Fibroblast of skin of abdomen (primary cell): ENCODE data around the gene TAF6.
A peak's percentile ranks its signal among the peaks of the same experiment; 100 is the strongest.

Experiments used
- DNase-seq: peaks from one replicate; pipeline ENCODE4 v3.0.0-alpha.2; 2013

TAF6 gene

GRCh38 chr7:100120733-100121036 lies 1.5 kb upstream of the TAF6 start:
- DNase-seq, result no peak

DNA sequence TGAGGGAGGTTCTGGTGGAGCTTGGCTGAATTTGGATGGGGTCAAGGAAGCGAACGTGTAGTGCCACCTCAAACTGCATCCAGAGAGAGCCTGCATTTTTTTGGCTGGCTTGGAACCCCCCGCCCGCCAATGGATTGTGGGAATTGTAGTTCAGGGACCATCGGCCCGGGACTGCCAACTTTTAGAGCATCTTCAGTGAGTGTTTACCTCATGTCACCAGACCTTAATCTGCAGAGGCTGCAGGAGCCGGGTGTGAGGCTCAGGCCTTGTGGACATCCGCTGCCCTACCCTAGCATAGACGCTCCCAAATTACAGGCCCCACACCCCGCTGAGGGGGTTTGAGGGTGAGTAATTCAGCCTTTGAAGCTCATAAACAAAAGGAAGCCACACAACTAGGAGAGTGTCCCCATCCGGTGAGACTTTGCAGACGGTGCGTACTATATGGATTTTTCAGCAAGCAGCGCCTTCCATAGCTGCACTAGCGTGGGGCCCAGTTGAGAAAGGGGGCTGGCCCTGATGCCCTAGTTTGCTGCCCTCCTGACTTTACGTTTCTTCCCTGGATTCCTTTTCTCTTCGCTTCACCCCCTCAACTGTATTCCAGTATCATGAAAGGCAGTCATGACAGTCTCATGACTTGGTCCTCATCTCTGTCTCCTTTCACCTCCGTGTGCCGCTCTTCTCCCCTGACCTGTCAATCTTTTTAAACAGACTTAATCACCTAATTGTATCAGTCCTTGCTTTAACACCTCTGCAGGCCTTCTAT lies 993 bp upstream of the TAF6 start:
- DNase-seq, result peak; percentile 64

DNA sequence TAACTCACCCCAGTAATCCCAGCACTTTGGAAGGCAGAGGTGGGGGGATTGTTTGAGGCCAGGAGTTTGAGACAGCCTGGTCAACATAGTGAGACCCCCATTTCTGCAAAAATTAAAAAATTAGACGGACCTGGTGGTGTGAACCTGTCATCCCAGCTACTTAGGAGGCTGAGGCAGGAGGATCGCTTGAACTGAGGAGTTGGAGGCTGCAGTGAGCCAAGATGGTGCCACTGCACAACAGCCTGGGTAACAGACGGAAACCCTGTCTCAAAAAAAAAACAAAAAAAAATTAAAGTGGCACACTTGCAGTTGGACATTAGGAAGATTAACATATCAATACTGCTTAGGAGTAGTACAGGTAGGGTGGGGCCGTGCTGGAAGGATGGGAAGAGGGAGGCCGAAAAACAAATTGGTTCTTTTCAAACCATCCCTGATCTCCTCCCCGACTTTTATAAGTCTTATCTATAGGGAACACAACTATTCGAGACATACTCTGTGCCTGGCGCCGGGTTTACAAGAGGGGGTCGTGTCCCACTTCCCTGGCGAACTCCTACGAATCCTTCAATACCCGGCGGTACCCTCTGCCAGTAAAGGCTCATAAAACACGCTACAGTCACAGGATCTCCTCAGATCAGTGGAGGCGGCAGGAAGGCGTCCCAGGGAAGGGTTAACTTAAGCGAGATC lies 628 bp downstream of the TAF6 start:
- no peak for DNase-seq

DNA sequence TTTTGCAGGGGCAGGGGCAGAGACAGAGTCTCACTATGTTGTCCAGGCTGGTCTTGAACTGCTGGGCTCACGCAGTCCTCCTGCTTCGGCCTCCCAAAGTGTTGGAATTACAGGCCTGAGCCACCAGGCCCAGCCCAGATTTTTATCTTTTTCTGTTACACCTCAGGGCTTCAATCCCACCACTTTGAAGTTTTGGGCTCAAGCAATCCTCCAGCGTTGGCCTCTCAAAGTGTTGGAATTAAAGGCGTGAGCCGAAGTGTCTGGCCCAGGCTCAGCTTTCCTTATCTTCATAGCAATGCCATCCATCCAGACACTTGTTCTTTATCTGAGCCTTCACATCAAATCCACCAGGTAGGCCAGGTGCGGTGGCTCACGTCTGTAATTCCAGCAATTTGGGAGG lies 4.1 kb downstream of the TAF6 start:
- DNase-seq, result no peak

- DNase-seq, result no peak
Observed at GRCh38 chr7:100111914-100112313, 7.2 kb downstream of the TAF6 start.

GRCh38 chr7:100111156-100111555 lies 8.0 kb downstream of the TAF6 start:
- DNase-seq, result no peak

GRCh38 chr7:100109521-100110163 lies 9.5 kb downstream of the TAF6 start:
- DNase-seq, result no peak

GRCh38 chr7:100107890-100108289 lies 11.3 kb downstream of the TAF6 start:
- no peak for DNase-seq

DNA sequence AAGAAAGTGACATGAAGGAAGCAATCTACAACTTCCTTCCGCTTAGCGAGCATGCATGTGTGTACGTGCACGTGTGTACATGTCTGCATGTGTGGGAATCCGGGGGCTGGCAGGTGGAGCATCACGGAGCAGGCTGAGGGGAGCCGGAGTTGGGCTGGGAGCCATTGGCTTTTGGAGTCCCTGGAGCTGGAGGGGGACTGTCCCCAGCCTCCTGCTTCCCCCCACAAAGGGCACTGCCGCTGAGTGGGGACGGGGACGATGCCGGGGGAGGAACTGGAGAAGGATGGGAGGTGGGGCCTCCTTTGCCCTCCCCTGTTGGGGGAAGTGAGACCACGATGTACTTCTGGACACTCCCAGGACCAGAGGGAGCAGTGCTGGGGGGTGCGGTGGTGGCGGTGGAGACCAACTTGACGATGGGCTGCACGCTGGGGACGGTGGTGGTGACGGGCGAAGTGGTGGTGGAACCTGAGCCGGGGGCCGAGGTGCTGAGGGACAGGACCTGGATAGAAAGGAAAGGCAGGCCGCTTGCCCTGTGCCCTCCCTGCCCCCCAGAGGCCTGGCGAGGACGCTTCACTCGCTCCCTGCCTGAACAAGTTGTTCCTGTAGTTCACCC lies 11.9 kb downstream of the TAF6 start:
- no peak for DNase-seq

GRCh38 chr7:100106633-100107032 lies 12.5 kb downstream of the TAF6 start:
- DNase-seq, result no peak

DNA sequence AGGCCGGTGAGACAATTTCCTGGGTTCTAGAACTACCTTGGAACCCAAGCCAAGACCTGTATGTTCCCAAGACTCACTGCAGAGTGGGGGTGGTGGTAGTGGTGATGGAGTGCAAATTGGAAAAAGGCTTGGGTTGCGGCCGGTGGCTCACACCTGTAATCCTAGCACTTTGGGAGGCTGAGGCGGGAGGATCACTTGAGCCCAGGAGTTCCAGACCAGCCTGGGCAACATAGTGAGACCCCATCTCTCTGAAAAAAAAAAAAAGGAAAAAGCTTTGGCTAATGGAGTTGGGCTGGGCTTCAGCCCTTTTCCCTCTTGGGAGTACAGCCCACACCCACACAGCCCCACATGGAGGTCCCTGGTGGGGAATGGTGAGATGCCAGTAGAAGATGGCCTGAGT lies 13.6 kb downstream of the TAF6 start:
- no peak for DNase-seq

GRCh38 chr7:100102950-100103840 lies 16.0 kb downstream of the TAF6 start:
- peak; percentile 53 for DNase-seq

DNA sequence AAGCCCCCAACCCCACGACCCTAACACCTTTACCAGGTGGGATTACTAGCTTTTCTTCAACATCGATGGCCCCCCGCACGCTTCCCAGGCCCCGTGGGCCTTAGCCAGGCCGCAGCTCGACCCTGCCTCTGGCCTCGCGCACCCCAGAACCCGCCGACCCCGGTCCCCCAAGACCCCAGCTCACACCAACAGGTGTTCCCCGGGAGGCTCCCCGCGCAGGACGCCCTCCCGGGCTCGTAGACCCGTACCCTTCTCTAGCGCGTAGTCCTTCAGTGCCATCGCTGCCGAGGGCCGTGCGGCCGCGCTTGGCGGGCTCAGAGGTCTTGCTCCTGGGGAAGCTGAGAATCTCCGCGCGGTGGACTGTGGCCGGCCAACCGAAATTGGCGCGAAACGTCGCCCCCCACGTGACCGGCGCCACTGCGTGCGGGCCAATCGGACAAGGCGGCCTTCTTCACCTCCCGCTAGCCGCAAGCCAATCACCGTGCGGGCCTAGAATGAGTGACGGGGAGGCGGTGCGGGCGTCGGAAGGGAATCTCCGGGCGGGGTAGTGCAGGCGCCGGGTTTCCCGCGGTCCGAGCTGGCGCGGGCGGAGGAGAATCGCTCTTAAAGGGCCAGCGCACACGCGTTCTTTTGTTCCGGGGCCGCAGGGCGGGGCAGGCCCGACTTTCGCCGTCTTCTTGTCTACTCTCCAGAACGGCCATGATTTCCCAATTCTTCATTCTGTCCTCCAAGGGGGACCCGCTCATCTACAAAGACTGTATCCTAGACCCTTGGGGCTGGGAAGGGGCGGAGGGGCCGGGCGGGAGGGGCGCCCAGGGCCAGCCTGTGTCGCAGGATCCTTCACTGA lies 17.9 kb downstream of the TAF6 start, which contains the start of the genes AP4M1 and MCM7:
TSS of gene AP4M1 (plus strand) at position 628 of the 847 bp plus-strand sequence. CDS start at position 700, 72 bp downstream.
TSS of gene MCM7 (minus strand) at position 382 of the 847 bp plus-strand sequence. CDS start at position 279, 103 bp downstream.
- DNase-seq, result peak; percentile 100

- peak; percentile 99 for DNase-seq
Observed at GRCh38 chr7:100100420-100101015, 18.6 kb downstream of the TAF6 start.

GRCh38 chr7:100099452-100099851 lies 19.7 kb downstream of the TAF6 start:
- DNase-seq, result no peak

GRCh38 chr7:100098913-100099312 lies 20.2 kb downstream of the TAF6 start:
- no peak for DNase-seq

DNA sequence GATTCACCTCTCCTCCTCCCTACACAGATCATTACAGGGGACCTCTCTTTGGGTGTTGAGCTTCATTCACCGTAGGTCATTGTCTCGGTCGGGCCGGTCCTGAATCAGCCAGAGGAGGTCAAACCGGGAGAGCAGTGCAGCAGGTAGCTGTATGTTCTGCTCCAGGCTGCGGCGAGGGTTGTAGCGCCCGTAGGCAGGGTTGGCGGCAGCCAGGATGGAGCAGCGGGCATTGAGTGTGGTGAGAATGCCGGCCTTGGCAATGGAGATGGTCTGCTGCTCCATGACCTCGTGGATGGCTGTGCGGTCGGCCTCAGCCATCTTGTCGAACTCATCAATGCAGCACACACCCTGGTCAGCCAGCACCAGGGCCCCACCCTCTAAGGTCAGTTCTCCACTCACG lies 23.5 kb downstream of the TAF6 start:
- no peak for DNase-seq

DNA sequence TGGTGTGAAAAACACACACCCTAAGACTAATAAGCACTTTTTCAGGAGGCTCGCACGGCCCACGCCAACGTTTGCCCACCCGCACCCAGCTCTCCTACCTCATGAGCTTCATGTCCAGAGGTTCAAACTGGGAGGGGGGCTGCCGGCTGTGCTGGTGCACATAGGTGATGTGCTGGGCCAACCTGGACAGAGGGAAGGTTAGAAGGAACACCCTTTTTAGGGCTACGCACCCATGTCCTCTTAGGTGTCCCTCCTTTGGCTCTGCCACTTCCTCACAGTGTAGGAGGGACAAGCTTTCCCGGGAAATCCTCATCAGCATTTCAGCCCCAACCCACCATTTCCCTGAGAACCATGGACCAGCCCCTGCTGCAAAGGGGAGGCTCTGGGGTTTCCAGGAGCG lies 23.9 kb downstream of the TAF6 start:
- DNase-seq, result no peak

DNA sequence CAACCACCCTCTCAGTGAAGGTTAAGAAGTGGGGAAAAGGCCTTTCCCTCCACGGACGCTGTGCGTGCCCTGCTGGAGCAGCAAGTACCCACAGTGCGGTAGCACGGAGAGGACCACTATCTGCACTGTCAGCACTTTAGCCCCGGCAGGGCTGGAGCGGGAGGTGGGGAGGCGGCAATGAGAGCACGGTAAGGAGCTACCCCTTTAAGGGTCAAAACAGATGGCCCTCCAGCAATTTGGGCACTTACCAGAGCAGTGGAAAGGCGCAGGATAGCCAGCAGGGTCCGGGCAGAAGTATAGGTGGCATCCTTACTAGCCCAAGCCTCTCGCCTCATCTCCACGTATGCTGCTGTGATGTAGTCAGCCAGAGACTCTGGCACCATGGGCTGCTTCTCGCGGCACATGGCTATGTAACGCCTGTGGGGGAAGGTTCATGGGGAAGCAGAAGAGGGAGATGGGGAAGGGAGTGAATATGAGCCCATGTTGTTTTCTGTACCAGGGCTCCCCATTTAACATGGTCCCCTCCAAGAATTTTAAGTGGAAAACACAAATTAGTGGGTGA lies 25.2 kb downstream of the TAF6 start:
- no peak for DNase-seq

- DNase-seq, result no peak
Observed at GRCh38 chr7:100093498-100093897, 25.7 kb downstream of the TAF6 start.
